ENCODE measurements around the gene DDAH1.

DNA sequence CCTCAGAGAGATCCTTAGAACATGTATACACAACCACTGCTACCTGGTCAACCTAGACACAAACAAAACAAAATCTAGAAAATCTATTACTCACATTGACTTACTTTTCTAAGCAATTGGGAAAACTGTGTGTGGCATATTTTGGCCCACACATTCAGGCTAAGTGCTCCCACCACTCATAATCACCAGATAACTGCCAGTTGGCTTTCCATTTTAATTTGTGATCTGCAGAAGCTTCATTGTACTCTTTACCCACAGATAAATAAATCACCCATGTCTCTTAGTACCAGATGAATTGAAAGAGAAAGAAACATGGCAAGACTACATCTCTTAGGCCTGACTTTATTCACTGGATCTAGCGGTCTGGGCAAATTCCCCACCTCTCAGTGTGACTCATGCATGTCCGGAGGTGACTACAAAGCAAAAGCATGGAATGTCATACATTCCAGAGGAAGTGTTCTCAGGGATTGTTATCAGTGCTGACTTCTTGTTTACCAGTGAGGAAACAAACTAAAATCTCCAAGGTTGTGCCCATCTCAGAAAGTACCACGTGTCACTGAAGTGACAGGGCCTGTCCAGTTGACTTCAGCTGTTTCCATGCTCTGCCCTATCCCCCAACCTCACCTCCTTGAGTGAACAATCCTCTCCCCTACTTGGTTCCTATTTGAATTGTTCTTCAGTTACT is 136.1 kb downstream of the DDAH1 start:
- TF ChIP-seq, protein P1, sequence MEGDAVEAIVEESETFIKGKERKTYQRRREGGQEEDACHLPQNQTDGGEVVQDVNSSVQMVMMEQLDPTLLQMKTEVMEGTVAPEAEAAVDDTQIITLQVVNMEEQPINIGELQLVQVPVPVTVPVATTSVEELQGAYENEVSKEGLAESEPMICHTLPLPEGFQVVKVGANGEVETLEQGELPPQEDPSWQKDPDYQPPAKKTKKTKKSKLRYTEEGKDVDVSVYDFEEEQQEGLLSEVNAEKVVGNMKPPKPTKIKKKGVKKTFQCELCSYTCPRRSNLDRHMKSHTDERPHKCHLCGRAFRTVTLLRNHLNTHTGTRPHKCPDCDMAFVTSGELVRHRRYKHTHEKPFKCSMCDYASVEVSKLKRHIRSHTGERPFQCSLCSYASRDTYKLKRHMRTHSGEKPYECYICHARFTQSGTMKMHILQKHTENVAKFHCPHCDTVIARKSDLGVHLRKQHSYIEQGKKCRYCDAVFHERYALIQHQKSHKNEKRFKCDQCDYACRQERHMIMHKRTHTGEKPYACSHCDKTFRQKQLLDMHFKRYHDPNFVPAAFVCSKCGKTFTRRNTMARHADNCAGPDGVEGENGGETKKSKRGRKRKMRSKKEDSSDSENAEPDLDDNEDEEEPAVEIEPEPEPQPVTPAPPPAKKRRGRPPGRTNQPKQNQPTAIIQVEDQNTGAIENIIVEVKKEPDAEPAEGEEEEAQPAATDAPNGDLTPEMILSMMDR (IDR thresholded peaks at IDR 0.05) = no peak
- TF ChIP-seq POLR2A (IDR thresholded peaks at IDR 0.05) = no peak
